Adrenal gland (tissue), 12 donors: ENCODE measurements around the gene SHISA5. TPM values are rescaled to one million over a fixed set of nuclear protein-coding genes. Genes with fewer than 3 reads are reported as not detected.
"Not testable (repeated sequence)": the region's sequence is repeated elsewhere in the genome, so short reads cannot be mapped to it uniquely, and the experiment has no call there.

ENCODE experiments used
- DNase-seq, 7 donors: peaks; one replicate each; pipeline ENCODE4 v3.0.0-alpha.2; 2019 to 2020
- H3K27ac ChIP-seq, 5 donors: fragments of 200-600 bp; sonication (generic) in 4 of 5; 1 replicate in 3 of 5; 2 replicates in 2 of 5; pipeline versions ENCODE4 v1.5.1 to v1.8.0; 2016 to 2020; ENCODE audit warnings: mild to moderate bottlenecking in 1 of 5
- H3K27me3 ChIP-seq: fragments of 200-600 bp; 2 replicates; pipeline ENCODE4 v1.8.0; 2021
- H3K36me3 ChIP-seq, 2 donors: fragments of 200-600 bp; replicated peaks in 1 of 2; 1 replicate in 1 of 2; 2 replicates in 1 of 2; pipeline versions ENCODE4 v1.5.1 to v1.8.0; 2018 to 2022
- H3K4me1 ChIP-seq, 2 donors: fragments of 200-600 bp; replicated peaks in 1 of 2; 1 replicate in 1 of 2; 2 replicates in 1 of 2; pipeline versions ENCODE4 v1.5.1 to v1.8.0; 2018 to 2021
- H3K4me3 ChIP-seq, 4 donors: fragments of 200-600 bp; sonication (generic) in 3 of 4; one replicate each; pipeline ENCODE4 v1.5.1; 2016 to 2018
- H3K9me3 ChIP-seq, 3 donors: fragments of 200-600 bp; sonication (generic) in 1 of 3; replicated peaks in 1 of 3; 1 replicate in 2 of 3; 2 replicates in 1 of 3; pipeline versions ENCODE4 v1.5.1 to v1.8.0; 2016 to 2021
- CTCF ChIP-seq, 6 experiments: fragments of 450-650 bp in 4 of 6; fragments of 200-600 bp in 2 of 6; sonication (generic) in 1 of 6; IDR thresholded peaks; 1 replicate in 5 of 6; 2 replicates in 1 of 6; pipeline versions ENCODE4 v1.5.1 to v1.8.0; 2016 to 2021; ENCODE audit warnings: antibody characterized with exemption in 6 of 6, mild to moderate bottlenecking in 2 of 6, moderate library complexity in 1 of 6
- POLR2A ChIP-seq, 2 donors: fragments of 450-650 bp; IDR thresholded peaks; one replicate each; pipeline ENCODE4 v1.6.1; 2017; ENCODE audit warnings: antibody characterized with exemption in 2 of 2, mild to moderate bottlenecking in 2 of 2, moderate library complexity in 1 of 2
- WGBS, 4 donors: extraction: QIAGEN DNeasy Blood & Tissue Kit in 2 of 4; methylation state at CpG; one replicate each; pipeline versions ENCODE4 v1.1.5 to v1.1.7; 2013 to 2017; 5-methylcytosine and 5-hydroxymethylcytosine counted together
- intact Hi-C, 2 donors: fragments of 100-400 bp; cut with DNase I; formaldehyde crosslinking; loops; one replicate each; pipeline versions ENCODE4 v1.14.1 to v1.15.0; 2022 to 2023
- polyA plus RNA-seq, 3 donors: library from polyadenylated mRNA; stranded (reverse); fragments of 200-250 nt in 2 of 3; fragments of 350-450 nt in 1 of 3; fragmentation: Illumina TruSeq in 1 of 3; extraction: RNeasy Lipid Tissue Mini Kit (QIAGEN cat#74804) in 1 of 3; gene quantifications; one replicate each; pipeline ENCODE4 v1.2.3, GENCODE V29; 2013 to 2014
- total RNA-seq, 9 donors: library from RNA; depleted of rRNA in 4 of 9; stranded (reverse); fragments of >200 nt in 4 of 9; fragments of 120-200 nt in 1 of 9; fragmentation: NEBNext Ultra II Directional in 1 of 9; extraction: Animal tissue kit (Norgen Biotek cat#: 25700) in 1 of 9; gene quantifications; one replicate each; pipeline versions ENCODE4 v1.1.0 to v1.2.4, GENCODE V29; 2013 to 2023
- donor health status: healthy with polysubstance abuse.
- donor health status: Bipolar disorder and iron deficiency.
- donor health status: DM: yes; HTN: yes; CAD: no.
- donor health status: DM: no; HTN: no; CAD: no.
- donor health status: DM: no; HTN: no; CAD: no.
- donor health status: DM: yes; HTN: yes; CAD: no.

SHISA5 gene
- total and polyA plus RNA-seq, 12 donors = 77.2 to 167 (median 128) TPM

GRCh38 chr3:48552111-48552951, 48.4 kb upstream of the SHISA5 start:
- H3K36me3 ChIP-seq = peaks cover 0 to under 1% of the 10 kb centered on the region in 2 donors
- H3K27ac ChIP-seq = no peak overlapping the region
- no peak for DNase-seq
- intact Hi-C loops = loop anchor here in 1 of 2 donors (5.0 kb wide), 1 partner anchor 90 kb away; no protein-coding TSS in a partner anchor
- no peaks in the 10 kb centered on the region for H3K27me3 ChIP-seq
- no peaks in the 10 kb centered on the region for H3K9me3 ChIP-seq
- peaks cover 7 to 13% of the 10 kb centered on the region in 2 donors for H3K4me1 ChIP-seq
- H3K4me3 ChIP-seq = no peak overlapping the region
- WGBS, 4 donors = 81 to 92% (median 84%) methylated on average over 9 to 14 of the region's 14 CpGs
- TF ChIP-seq CTCF (IDR thresholded peaks at IDR 0.05) (no peak), POLR2A (IDR thresholded peaks at IDR 0.05) (no peak)

GRCh38 chr3:48551651-48552050, 47.7 kb upstream of the SHISA5 start:
- H3K4me3 ChIP-seq, H3K27me3 ChIP-seq, H3K4me1 ChIP-seq, H3K36me3 ChIP-seq, H3K9me3 ChIP-seq, DNase-seq, H3K27ac ChIP-seq: not testable (repeated sequence)
- 92 to 96% (median 92%) methylated on average over 7 of the region's 7 CpGs for WGBS, 4 donors
- intact Hi-C loops = loop anchor here in 1 of 2 donors (5.0 kb wide), 1 partner anchor 89 kb away; no protein-coding TSS in a partner anchor

GRCh38 chr3:48548729-48549705, 45.0 kb upstream of the SHISA5 start:
- peak; percentile 86 to 95 (median 88) for DNase-seq
- intact Hi-C loops = loop anchor here in 1 of 2 donors (2.0 kb wide), 1 partner anchor 84 kb away; no protein-coding TSS in a partner anchor

GRCh38 chr3:48548126-48548525, 44.2 kb upstream of the SHISA5 start:
- TF ChIP-seq POLR2A (IDR thresholded peaks at IDR 0.05) = no peak
- no peak for TF ChIP-seq CTCF (IDR thresholded peaks at IDR 0.05)
- DNase-seq = no peak
- H3K4me1 ChIP-seq = peaks cover 0 to 3% of the 10 kb centered on the region in 2 donors
- intact Hi-C loops = loop anchor here in 1 of 2 donors (2.0 kb wide), 1 partner anchor 83 kb away; no protein-coding TSS in a partner anchor
- no peak overlapping the region for H3K4me3 ChIP-seq
- 65 to 74% (median 71%) methylated on average over 5 of the region's 5 CpGs for WGBS, 4 donors
- no peaks in the 10 kb centered on the region for H3K27me3 ChIP-seq
- no peak overlapping the region for H3K27ac ChIP-seq
- H3K36me3 ChIP-seq = peaks cover 0 to 4% of the 10 kb centered on the region in 2 donors
- H3K9me3 ChIP-seq = no peaks in the 10 kb centered on the region

More at GRCh38 chr3:48548729-48549705, 45.0 kb upstream of the SHISA5 start:
- no peaks in the 10 kb centered on the region for H3K4me1 ChIP-seq
- no peak overlapping the region for H3K4me3 ChIP-seq
- H3K9me3 ChIP-seq = no peaks in the 10 kb centered on the region
- WGBS, 4 donors = 50 to 66% (median 59%) methylated on average over 4 to 10 of the region's 10 CpGs
- TF ChIP-seq CTCF (IDR thresholded peaks at IDR 0.05) (peak; percentile 95 to 98 (median 96)), POLR2A (IDR thresholded peaks at IDR 0.05) (no peak)
- peaks cover 0 to 4% of the 10 kb centered on the region in 2 donors for H3K36me3 ChIP-seq
- no peaks in the 10 kb centered on the region for H3K27me3 ChIP-seq
- no peak overlapping the region for H3K27ac ChIP-seq
